GM10847 (cell line): Measurements from ENCODE around the gene RRP9.

Experiments
- POLR2A ChIP-seq: IDR thresholded peaks from 2 replicates; pipeline ENCODE4 v1.6.1; 2011; ENCODE audit not compliant: insufficient read length; ENCODE audit errors: extremely low read depth

RRP9 gene

DNA sequence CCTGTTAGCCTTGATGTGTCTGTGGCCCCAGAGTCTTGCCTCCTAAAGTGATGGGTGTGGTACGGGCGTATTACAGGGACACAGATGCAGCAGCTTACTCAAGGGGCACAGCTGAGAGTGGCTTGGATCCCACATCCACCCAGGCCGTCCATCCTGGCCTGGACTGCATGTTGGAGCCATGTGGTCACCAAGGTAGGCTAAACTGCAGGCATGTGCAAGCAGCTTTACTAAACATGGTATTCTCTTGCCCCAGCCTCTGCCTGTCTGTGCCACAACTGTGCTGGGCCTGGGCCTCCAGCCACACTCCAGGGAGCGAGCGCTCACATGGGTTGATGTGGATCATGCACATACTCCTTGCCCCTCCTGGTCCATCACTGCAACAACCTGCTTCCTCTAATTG, 7.4 kb upstream of the RRP9 start:
- TF ChIP-seq POLR2A = no peak

DNA sequence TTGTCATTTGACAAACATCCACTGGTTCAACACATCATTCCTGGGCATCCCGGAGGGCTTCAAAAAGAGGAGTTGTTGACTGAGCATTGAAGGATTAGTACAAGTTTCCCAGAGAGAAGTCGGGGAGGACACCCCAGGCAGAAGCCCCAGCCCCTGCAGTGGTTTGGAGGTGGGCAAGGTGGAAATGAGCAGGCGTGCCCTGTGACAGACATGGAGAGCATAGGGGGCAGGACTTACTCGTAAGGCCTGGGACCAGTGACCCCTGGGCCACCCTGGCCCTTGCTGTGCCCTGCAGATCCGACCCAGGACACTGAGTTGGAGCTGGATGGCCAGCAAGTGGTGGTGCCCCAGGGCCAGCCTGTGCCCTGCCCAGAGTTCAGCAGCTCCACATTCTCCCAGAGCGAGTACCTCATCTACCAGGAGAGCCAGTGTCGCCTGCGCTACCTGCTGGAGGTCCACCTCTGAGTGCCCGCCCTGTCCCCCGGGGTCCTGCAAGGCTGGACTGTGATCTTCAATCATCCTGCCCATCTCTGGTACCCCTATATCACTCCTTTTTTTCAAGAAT, 6.4 kb upstream of the RRP9 start:
- no peak for TF ChIP-seq POLR2A

DNA sequence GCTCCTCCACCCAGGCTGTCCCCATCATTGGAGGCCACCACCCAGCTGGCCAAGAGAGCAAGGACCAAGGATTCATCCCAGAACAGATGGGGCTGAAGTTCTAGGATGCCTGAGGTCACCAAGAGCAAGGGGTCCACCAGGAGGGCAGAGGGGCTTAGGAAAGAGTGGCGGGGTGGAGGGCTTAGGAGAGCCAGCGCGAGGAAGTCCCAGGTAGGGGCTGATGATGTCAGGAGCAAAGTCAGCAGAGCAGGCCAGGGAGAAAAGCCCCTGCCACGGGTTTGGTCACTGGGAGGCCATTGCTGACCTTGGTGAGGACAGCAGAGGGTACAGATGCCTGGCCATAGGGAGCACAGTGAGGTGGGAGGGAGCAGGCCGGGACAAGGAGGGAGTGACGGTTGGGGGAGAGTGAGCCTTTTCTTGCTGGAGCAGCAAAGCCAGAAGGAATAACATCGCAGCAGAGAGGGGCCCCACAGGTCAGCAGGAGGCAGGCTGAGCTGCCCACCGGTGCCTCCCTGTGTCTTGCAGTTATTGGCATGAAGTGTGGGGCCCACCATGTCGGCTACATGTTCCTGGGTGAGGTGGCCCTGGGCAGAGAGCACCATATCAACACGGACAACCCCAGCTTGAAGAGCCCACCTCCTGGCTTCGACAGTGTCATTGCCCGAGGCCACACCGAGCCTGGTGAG, 5.7 kb upstream of the RRP9 start:
- TF ChIP-seq POLR2A = no peak

DNA sequence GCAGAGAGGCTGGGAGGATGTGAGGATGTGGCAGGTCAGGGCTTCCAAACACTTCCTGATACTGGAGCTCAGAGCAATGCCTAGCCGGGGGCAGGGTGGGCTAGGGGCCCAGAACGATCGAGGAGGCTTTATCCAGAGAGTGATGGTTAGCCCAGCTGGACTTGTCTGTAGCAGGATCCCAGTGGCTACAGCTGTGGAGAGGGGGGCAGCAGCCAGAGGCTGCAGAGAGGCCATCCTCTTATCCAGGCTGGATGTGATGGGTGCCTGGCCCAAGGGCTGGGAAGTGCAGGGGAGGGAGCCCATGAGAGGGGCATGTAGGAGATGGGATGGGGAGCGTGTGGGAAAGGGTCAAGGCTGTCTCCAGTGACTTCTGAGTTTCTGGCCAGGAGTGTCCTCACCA, 5.1 kb upstream of the RRP9 start:
- no peak for TF ChIP-seq POLR2A

DNA sequence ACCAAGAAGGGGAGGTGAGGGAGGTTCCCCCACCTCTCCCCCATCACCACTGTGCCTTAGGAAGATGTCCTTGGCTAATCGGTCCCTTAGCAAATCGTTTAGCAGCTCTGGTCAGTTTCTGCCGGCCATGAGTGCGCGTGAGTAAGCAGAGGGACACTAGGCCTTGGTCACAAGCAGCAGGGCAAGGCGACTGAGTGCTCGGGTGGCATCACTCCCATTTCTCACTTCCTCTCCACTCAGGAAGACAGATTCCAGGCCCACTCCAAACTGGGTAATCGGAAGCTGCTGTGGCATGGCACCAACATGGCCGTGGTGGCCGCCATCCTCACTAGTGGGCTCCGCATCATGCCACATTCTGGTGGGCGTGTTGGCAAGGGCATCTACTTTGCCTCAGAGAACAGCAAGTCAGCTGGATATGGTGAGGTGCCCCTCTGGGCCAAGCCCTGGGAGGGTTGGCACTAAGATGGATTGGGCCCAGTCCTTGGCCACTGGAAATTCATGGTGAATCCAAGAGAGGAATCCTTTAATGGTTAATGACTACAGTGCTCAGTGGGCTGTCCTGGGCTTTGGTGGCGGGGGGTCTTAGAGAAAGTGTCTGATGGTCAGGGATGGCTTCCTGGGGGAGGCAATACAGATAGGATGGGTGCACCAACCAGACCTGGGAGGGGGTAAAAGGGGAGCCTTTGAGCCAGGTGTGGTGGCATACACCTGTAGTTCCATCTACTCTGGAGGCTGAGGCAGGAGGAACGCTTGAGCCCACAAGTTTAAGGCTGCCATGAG, 4.4 kb upstream of the RRP9 start:
- no peak for TF ChIP-seq POLR2A

DNA sequence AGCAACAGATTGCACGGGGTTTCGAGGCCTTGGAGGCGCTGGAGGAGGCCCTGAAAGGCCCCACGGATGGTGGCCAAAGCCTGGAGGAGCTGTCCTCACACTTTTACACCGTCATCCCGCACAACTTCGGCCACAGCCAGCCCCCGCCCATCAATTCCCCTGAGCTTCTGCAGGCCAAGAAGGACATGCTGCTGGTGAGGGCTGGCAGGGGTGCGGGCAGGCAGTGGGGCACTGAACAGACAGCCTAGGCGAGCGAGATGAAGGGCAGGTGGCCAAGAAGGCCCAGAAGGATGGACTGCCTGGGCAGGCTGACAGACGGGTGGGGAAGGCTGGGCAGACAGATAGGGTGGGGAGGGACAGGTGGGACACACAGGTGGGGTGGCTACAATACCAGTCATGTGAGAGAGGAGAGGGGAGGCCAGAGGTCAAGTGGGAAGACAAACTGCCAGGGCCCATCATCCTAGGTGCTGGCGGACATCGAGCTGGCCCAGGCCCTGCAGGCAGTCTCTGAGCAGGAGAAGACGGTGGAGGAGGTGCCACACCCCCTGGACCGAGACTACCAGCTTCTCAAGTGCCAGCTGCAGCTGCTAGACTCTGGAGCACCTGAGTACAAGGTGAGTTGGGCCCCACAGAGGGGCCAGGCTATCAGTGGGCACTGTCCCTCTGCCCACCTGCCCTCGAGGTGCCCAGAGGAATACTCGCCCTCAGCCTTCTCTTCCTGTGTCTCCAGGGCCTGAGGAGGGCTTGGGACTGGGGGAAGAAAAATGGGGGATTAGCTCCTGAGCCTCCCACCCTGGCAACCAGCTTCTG, 3.5 kb upstream of the RRP9 start:
- TF ChIP-seq POLR2A = no peak

DNA sequence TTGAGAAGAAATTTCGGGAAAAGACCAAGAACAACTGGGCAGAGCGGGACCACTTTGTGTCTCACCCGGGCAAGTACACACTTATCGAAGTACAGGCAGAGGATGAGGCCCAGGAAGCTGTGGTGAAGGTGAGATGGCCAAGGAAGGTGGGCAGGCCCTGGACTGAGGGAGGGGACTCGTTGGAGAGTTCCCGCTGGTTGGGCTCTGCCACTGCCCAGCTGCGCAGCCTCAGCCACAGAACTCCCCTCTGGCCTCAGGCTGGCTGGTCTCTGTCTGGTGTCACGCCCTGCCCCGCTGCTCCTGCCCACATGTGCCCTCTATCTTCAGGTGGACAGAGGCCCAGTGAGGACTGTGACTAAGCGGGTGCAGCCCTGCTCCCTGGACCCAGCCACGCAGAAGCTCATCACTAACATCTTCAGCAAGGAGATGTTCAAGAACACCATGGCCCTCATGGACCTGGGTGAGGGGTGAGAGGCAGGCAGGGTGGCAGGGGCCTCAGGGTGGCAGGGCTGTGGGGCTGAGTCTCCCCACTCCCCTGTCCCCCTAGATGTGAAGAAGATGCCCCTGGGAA, 2.8 kb upstream of the RRP9 start:
- no peak for TF ChIP-seq POLR2A

DNA sequence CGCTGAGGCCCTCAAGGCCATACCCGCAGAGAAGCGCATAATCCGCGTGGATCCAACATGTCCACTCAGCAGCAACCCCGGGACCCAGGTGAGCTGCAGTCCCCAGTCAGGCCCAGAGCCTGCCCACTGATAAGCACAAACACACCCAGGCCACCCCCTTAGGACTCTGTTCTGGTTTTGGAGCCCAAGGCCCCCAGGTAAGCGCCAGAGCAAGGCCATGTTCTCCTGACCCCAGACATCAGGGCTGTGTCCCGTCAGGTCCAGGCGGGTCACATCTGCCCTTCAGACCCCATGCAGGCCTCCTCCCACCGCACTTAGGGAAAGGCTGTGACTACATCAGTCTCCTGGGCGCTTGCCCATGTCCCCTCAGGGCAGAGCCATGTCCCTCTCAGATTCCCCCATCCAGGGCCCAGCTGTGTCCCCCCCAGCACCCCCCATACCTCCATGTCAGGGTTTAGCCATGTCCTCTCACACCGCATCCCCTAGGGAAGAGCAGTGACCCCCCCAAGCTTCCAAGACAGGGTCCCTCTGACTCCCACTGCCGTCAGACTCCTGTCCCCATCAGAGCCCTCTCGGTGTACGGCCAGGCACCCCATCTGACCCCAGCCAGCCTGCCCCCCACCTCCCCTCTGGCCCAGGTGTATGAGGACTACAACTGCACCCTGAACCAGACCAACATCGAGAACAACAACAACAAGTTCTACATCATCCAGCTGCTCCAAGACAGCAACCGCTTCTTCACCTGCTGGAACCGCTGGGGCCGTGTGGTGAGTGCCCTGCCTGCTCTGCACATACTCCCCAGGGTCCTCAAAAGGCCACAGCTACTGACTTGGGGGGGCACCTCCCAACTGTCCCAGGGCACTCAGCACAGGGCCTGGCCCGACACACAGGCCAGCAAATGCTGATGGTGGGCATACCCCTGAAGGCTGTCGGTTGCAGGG, 2.0 kb upstream of the RRP9 start:
- TF ChIP-seq POLR2A = no peak

DNA sequence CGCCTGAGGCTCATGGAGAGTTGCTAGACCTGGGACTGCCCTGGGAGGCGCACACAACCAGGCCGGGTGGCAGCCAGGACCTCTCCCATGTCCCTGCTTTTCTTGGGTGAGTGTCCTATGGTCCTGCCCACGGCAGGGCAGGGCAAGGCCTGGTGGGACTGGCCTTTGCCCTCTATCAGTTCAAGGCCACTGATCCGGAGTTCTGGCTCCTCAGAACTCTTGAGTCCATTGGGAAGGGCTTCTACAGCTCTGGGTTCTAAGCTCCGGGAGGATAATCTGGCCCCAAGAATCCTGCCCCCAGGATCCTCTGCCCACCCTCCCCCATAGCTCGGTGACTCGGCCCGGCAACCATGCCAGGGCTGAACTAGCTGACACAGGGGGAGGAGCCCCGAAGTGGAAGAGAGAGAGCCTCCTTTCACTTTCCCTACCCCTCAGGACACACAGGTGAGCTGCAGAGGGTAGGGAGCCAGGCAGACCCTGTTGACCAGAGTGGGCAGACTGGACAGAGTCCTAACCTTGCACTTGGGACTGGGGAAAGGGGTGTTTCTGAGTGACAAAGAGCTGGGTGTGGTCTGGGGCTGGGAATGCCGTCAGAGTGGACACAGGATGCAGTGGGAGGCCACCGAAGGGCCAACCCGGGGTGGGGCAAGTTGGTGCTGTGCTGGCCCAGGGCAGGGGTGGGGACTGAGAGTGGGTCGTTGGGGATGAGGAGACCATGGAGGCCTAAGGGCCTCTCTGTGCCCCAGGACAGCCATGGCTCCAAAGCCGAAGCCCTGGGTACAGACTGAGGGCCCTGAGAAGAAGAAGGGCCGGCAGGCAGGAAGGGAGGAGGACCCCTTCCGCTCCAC, 1.1 kb upstream of the RRP9 start:
- no peak for TF ChIP-seq POLR2A

DNA sequence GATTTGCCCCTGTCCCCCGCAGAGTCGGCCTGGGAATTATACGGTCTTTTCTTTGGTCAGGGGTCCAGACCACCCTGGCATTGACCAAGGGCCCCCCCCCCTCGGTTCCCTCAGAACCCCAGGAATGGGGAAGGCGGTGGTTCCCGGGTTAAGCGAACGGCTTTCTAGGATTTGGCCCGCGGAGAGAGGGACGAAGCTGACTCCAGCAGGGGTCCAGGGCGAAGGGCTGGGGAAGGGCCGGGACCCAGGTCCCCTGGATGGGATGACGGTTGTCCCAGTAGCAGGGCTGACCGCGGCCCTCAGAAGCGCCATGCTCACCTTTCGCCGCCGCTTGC, 274 bp downstream of the RRP9 start:
- TF ChIP-seq POLR2A = no peak

DNA sequence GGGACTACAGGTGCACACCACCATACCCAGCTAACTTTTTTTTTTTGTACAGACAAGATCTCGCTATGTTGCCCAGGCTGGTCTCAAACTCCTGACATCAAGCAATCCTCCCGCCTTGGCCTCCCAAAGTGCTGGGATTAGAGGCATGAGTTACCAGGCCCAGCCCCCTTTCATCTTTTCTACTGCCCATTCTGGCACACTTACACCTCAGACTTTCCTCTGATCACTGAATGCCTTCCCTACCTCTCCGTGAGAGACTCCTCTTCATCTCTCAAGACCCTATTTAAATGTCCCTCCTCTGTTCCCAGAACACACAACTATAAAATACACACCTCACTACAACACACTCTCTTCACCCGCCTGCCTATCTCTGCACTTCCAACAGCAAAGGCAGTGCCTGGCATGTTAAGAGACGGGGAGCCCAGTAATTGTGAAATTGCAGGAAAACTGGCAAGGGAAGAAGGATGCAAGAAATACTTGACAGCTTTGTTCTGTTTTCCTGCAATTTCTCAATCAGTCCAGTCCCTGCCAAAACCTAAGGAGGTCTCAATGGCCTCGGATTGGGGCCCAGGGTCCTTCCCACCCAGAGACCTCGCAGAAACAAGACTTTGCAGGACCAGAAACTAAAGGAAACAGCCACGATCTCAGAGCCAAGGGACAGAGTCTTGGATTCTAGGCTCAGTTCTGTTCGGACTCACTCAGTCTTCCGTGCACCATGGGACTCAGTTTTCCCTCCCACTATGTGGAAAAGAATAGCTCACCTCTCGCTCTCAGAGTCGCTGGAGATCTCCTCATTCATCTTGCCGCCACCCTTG, 849 bp downstream of the RRP9 start:
- TF ChIP-seq POLR2A = no peak

DNA sequence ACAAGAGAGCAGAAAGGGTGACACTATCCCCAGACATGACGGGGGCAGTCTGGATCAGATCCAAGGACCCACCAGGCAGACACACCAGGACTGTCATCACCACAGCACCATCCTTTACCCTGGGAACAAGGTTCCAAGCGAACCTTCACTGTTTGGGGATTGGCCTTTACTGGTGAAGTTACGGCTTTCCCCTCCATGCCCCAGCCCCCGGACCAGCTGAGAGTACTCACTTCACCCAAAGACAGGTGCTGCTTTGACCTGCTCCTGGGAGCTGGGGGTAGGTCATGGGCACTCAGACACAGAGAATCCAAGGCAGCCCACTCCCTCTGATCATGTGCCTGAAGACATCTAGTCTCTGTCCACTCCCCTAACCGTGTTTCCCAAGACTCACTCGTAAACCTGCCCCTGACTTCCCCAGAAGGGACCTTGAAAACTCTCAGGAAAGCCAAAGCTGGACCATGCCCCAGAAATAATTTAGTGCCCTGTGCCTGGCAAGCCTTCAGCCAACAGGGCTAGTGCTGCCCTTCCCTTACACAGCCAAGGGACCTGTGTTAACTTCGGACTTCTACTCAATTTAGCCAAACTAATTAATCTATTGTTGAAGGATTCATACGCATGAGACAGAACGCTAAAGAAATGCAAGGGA, 2.8 kb downstream of the RRP9 start:
- no peak for TF ChIP-seq POLR2A
